Activated CD4-positive, alpha-beta memory T cell treated with anti-CD3 and anti-CD28 coated beads for 36 hours (primary cell): ENCODE measurements around the gene GSPT1. TPM values are rescaled to one million over a fixed set of nuclear protein-coding genes. Genes with fewer than 3 reads are reported as not detected.
A peak's percentile ranks its signal among the peaks of the same experiment; 100 is the strongest.

ENCODE experiments used
- CTCF ChIA-PET: fragments of 350-600 bp; sonication (Branson Sonifier 250); formaldehyde crosslinking; loops from one replicate; lab custom pipeline; 2021; ENCODE audit warnings: antibody characterized with exemption, inconsistent platforms; lab: Charles Lee
- POLR2A ChIA-PET: fragments of 350-600 bp; sonication (Branson Sonifier 250); formaldehyde crosslinking; loops from one replicate; lab custom pipeline; 2021; ENCODE audit warnings: antibody characterized with exemption; lab: Charles Lee
- DNase-seq: peaks from one replicate; pipeline ENCODE4 v3.0.0-alpha.2; 2020
- H3K27ac Mint-ChIP-seq: one replicate; pipeline ENCODE4 v1.8.0; 2021; ENCODE audit warnings: mixed read lengths
- H3K27me3 Mint-ChIP-seq: one replicate; pipeline ENCODE4 v1.8.0; 2021; ENCODE audit warnings: mixed read lengths
- H3K36me3 Mint-ChIP-seq: one replicate; pipeline ENCODE4 v1.8.0; 2021; ENCODE audit warnings: mixed read lengths
- H3K4me1 Mint-ChIP-seq: one replicate; pipeline ENCODE4 v1.8.0; 2021; ENCODE audit warnings: low read depth, mixed read lengths
- H3K4me3 Mint-ChIP-seq: one replicate; pipeline ENCODE4 v1.8.0; 2021; ENCODE audit warnings: mild to moderate bottlenecking, mixed read lengths
- H3K9me3 Mint-ChIP-seq: one replicate; pipeline ENCODE4 v1.8.0; 2021; ENCODE audit warnings: mixed read lengths
- intact Hi-C: fragments of 100-400 bp; cut with micrococcal nuclease; formaldehyde crosslinking; loops from one replicate; pipeline ENCODE4 v1.15.1; 2023
- total RNA-seq, 2 experiments: library from RNA; stranded (reverse); gene quantifications; one replicate each; pipeline ENCODE4 v1.2.3, GENCODE V29; 2021

Gene GSPT1
- total RNA-seq, 2 experiments from 2014 or later: 185 to 190 TPM

DNA sequence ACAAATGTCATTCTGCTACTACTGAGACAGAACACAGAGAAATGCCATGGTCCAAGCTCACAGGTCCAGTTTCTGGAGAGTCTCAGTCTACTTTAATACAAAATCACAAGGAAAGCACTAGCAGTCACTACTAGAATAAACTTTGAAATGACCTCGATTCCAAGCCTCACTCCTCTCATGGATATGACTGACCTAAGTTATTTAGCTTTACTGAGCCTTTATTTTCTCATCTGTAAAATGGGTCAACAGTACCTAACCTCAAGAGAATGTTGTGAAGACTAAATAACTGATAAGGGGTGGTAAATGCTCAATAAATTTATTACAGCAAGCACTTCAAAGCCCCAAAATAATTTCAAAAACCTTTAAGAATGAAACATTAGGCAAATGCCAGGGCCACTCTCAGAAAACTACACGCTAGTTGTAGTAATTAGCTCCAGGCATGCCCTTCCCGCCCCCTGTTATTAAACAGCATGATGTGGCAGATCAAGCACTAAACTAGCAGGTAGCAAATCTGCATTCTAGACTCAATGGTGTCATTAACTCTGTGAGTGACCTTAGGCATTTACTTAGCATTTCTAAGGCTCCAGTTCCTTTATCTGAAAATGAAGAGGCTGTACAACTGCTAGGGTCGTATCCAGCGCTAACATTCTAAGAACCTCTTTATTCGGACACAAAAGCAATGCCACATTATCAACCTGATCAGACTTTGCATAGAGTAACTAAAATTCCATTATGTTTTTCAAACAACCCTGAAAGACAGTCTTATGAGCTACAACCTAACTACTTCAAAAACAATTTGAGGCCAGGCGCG is 8.4 kb downstream of the GSPT1 start:
- no peak overlapping the region for H3K27ac Mint-ChIP-seq
- POLR2A ChIA-PET: no interaction called here

DNA sequence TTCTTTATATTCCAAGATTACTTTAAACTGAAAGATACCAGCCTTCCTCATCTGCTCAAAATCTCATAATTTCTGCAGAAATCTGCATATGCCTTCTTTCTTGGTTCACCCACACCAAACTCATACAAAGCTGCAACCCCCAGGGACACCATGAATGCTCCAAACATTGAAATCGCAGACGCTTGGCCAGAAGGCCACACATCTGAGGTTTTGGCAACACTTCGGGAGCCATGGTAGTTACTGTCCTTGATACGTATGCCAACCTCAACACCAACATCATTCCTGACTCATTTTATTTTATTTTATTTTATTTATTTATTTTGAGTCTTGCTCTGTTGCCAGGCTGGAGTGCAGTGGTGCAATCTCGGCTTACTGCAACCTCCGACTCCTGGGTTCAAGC is 11.8 kb downstream of the GSPT1 start:
- no peak overlapping the region for H3K27ac Mint-ChIP-seq
- ChIA-PET POLR2A (interaction anchor here (0.6 to 1.1 kb wide), 2 partner anchors 7 to 10 kb away, joined by 3 to 5 read pairs; no protein-coding TSS in a partner anchor), CTCF (no interaction called here)
- DNase-seq: no peak
- intact Hi-C loops: no loop called here
- H3K36me3 Mint-ChIP-seq: peaks cover 16% of the 10 kb centered on the region
- H3K4me1 Mint-ChIP-seq: peaks cover 71% of the 10 kb centered on the region
- H3K9me3 Mint-ChIP-seq: no peaks in the 10 kb centered on the region
- H3K27me3 Mint-ChIP-seq: no peaks in the 10 kb centered on the region
- H3K4me3 Mint-ChIP-seq: no peak overlapping the region

More for the DNA sequence above, 8.4 kb downstream of the GSPT1 start:
- H3K36me3 Mint-ChIP-seq: peaks cover 23% of the 10 kb centered on the region
- CTCF ChIA-PET: interaction anchor here (1.7 kb wide), 1 partner anchor 161 kb away, joined by 5 read pairs; no protein-coding TSS in a partner anchor
- no peak overlapping the region for H3K4me3 Mint-ChIP-seq
- H3K27me3 Mint-ChIP-seq: no peaks in the 10 kb centered on the region
- intact Hi-C loops: no loop called here
- peaks cover 69% of the 10 kb centered on the region for H3K4me1 Mint-ChIP-seq
- no peaks in the 10 kb centered on the region for H3K9me3 Mint-ChIP-seq
- no peak for DNase-seq

DNA sequence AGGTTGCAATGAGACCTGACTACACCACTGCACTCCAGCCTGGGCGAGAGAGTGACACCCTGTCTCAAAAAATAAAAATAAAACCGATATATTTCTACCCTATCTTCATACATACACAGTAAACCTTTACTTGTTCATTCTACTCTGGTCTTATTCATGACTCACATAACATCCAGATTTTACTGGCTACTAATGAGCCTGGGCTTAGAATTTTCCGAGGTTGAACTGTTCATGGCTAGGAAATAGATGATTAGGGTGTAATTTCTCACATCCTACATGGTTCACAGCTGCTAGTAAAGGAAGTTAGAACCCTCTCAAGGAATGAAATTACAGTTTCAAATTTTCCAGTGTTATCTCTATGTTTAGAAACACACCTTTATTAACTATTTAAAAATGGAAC is 14.7 kb downstream of the GSPT1 start:
- H3K27ac Mint-ChIP-seq: peak overlapping the region; percentile 77
- intact Hi-C loops: loop anchor here (2.0 kb wide), 1 partner anchor 14 kb away; the partner anchor contains the start of gene GSPT1
- DNase-seq: no peak
- ChIA-PET POLR2A (interaction anchor here (0.5 to 0.6 kb wide), 2 partner anchors 86 to 723 kb away, joined by 3 read pairs; no protein-coding TSS in a partner anchor), CTCF (interaction anchor here (0.7 to 1.4 kb wide), 2 partner anchors 167 to 179 kb away, joined by 3 to 4 read pairs; no protein-coding TSS in a partner anchor)
- H3K9me3 Mint-ChIP-seq: no peaks in the 10 kb centered on the region
- no peaks in the 10 kb centered on the region for H3K27me3 Mint-ChIP-seq
- H3K4me1 Mint-ChIP-seq: peaks cover 73% of the 10 kb centered on the region
- H3K36me3 Mint-ChIP-seq: peaks cover 24% of the 10 kb centered on the region
- H3K4me3 Mint-ChIP-seq: no peak overlapping the region

DNA sequence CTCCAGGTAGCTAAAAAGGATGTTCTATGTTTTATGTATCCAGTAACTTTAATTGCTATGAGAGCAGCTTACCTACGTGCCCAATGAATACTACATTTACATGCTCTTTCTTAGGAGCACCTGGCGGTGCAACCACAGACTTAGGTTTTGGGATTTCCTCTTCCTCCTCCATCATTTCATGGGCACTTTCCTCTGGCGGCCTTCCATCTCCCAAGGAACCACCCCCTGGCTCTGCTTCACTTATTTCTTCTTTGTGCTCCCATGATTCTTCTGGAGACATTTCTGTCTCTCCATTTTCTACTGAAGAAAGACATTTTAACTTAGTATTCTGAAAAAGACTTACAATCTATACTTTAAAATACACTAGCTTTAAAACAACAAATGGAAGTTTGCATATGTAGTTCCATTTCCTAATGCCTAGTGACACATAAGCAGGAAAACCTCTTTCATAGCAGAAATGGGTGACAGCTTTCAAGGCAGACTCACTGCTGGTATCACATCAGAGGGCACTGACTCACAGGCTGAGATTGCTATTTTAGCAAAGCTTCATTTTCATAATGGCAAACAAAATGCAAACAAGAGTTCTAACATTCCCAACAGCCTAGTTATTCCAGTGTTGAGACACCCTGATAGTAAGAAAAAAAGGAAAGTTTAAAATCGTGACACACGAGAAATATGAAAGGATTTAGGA is 19.1 kb downstream of the GSPT1 start:
- Mint-ChIP-seq H3K9me3 (no peaks in the 10 kb centered on the region), H3K36me3 (peaks cover 26% of the 10 kb centered on the region), H3K27me3 (no peaks in the 10 kb centered on the region), H3K4me3 (no peak overlapping the region), H3K27ac (peak overlapping the region; percentile 77), H3K4me1 (peaks cover 47% of the 10 kb centered on the region)
- peak; percentile 30 for DNase-seq
- intact Hi-C loops: no loop called here
- CTCF ChIA-PET: interaction anchor here (1.7 to 1.8 kb wide), 2 partner anchors 17 to 171 kb away, joined by 6 to 7 read pairs; no protein-coding TSS in a partner anchor
- POLR2A ChIA-PET: interaction anchor here (0.7 kb wide), 1 partner anchor 99 kb away, joined by 4 read pairs; no protein-coding TSS in a partner anchor

DNA sequence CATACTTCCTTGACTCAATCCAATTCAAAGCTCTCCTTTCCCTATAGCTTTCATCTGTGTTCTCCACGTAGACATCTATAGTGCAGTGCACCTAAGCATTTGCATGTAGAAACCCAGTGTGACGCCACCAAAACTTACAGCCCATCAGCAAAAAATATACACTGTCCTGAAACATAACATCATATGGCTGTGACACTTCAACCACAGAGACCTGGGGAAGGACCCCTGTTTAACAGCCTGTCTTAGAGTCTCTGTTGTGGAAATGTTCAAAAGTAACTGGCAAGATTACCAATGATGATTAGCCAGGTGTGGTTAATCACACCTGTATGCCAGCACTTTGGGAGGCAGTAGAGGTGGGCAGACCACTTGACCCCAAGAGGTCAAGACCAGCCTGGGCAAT is 22.2 kb downstream of the GSPT1 start:
- CTCF ChIA-PET: no interaction called here
- no peaks in the 10 kb centered on the region for H3K27me3 Mint-ChIP-seq
- H3K27ac Mint-ChIP-seq: no peak overlapping the region
- H3K9me3 Mint-ChIP-seq: no peaks in the 10 kb centered on the region
- H3K4me1 Mint-ChIP-seq: peaks cover 19% of the 10 kb centered on the region
- POLR2A ChIA-PET: no interaction called here
- peaks cover 38% of the 10 kb centered on the region for H3K36me3 Mint-ChIP-seq
- DNase-seq: no peak
- intact Hi-C loops: no loop called here
- H3K4me3 Mint-ChIP-seq: no peak overlapping the region

DNA sequence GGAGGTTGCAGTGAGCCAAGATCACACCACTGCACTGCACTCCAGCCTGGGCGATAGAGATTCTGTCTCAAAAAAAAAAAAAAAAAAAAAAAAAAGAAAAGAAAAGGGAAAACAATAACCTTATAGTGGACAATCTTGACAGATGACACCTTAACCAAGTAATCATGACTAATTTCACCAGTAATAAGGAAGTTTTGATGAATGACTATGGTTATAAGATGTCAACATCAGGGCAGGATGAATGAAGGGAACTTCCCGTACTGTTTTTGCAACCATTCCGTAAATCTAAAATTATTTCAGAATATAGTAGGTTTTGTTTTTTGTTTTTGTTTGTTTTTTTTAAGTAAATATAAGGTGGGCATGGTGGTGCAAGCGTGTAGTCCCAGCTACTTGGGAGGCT is 23.0 kb downstream of the GSPT1 start:
- no peaks in the 10 kb centered on the region for H3K27me3 Mint-ChIP-seq
- H3K9me3 Mint-ChIP-seq: no peaks in the 10 kb centered on the region
- peaks cover 13% of the 10 kb centered on the region for H3K4me1 Mint-ChIP-seq
- H3K27ac Mint-ChIP-seq: no peak overlapping the region
- intact Hi-C loops: no loop called here
- no peak for DNase-seq
- ChIA-PET POLR2A (no interaction called here), CTCF (no interaction called here)
- H3K4me3 Mint-ChIP-seq: no peak overlapping the region
- peaks cover 34% of the 10 kb centered on the region for H3K36me3 Mint-ChIP-seq

DNA sequence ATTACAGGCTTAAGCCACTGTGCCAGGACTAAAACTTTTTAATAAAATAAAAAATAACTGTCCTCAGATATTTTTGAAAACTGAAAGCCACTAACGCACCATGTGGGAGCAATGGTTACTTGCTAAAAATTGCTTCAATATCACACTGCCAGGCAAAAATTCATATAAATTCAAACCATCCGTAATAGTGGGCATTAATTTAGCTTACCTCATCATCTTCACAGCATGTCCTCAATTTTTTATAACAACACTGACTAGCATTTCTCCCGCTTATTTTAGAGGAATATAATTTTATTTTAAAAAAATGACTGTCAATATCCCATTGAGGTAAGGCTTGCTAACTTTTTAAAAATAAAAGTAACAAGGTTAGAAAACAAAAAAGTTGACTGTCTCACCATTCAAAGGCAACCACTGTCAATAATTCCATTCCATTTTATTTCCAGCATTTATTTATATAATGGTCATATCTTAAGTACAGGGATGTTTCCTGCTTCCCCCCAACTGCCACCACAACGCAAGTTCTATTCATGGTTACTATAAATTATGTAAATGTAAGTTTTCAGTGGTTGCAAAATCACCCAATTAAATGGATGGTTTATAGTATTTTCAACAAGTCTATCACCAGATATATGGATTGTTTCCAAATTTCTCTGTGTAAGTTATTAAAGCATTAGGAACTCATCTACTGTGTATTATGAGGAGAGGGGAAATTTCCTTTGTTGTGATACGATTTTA is 25.4 kb downstream of the GSPT1 start:
- no peaks in the 10 kb centered on the region for H3K27me3 Mint-ChIP-seq
- no peak overlapping the region for H3K4me3 Mint-ChIP-seq
- ChIA-PET CTCF (no interaction called here), POLR2A (no interaction called here)
- peaks cover 38% of the 10 kb centered on the region for H3K36me3 Mint-ChIP-seq
- H3K4me1 Mint-ChIP-seq: no peaks in the 10 kb centered on the region
- DNase-seq: no peak
- no peak overlapping the region for H3K27ac Mint-ChIP-seq
- no peaks in the 10 kb centered on the region for H3K9me3 Mint-ChIP-seq
- intact Hi-C loops: no loop called here

DNA sequence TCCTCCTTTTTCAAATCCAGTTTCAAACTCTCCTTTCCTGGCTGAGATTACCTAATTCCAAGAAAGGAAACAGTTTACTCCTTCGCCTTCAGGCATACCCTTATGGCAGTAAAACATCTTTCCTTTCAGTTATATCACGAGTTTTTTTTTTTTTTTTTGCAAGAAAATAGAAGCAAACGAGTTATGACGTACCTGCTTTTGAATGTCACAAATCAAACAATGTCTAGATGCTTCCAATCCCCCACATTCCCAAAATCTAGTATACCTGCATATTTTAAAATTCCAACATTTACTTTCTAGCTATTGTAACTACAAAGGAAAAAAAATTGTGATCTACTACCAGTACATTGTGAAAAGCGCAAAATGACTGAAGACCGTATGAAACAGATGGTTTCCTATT is 28.9 kb downstream of the GSPT1 start:
- CTCF ChIA-PET: no interaction called here
- Mint-ChIP-seq H3K4me3 (no peak overlapping the region), H3K27ac (no peak overlapping the region), H3K4me1 (no peaks in the 10 kb centered on the region), H3K9me3 (no peaks in the 10 kb centered on the region), H3K27me3 (no peaks in the 10 kb centered on the region), H3K36me3 (peaks cover 37% of the 10 kb centered on the region)
- POLR2A ChIA-PET: no interaction called here
- intact Hi-C loops: no loop called here
- DNase-seq: no peak

DNA sequence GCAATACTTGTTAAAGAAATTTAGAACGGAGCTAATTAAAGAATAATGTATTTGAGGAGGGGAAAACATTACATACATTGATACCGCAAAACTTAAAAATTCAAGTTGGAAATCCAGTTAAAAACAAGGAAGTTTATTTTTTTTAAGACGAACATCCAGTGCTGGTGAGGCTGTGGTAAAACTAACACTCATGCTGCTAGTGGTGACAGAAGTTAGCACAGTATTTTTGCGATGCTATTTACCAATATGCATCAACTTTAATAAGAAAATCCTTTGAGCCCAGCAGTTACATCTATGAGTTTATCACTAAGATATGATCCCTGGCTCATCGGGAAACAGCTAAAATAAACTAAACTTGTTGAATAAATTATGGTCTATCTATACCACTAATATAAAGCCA is 31.7 kb downstream of the GSPT1 start:
- CTCF ChIA-PET: no interaction called here
- no peak for DNase-seq
- Mint-ChIP-seq H3K27me3 (no peaks in the 10 kb centered on the region), H3K27ac (no peak overlapping the region), H3K4me1 (peaks cover 2% of the 10 kb centered on the region), H3K36me3 (peaks cover 36% of the 10 kb centered on the region), H3K4me3 (no peak overlapping the region), H3K9me3 (no peaks in the 10 kb centered on the region)
- POLR2A ChIA-PET: no interaction called here
- intact Hi-C loops: no loop called here

DNA sequence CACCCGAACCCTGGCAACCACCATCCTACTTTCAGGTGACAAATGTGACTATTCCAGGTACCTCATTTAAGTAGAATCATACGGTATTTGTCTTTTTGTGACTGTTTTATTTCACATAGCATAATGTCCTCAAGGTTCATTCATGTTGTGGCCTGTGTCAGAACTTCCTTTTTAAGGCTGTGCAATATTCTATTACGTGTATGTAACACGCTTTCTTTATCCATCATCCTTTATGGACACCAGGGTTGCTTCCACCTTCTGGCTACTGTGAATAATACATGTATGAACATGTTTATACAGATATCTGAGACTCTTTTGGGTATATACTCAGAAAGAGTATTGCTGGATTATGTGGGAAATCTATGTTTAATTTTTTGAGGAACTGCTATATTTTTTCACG is 35.7 kb downstream of the GSPT1 start:
- peaks cover 2% of the 10 kb centered on the region for H3K4me1 Mint-ChIP-seq
- DNase-seq: no peak
- POLR2A ChIA-PET: no interaction called here
- H3K4me3 Mint-ChIP-seq: no peak overlapping the region
- H3K9me3 Mint-ChIP-seq: no peaks in the 10 kb centered on the region
- CTCF ChIA-PET: no interaction called here
- peaks cover 34% of the 10 kb centered on the region for H3K36me3 Mint-ChIP-seq
- H3K27me3 Mint-ChIP-seq: no peaks in the 10 kb centered on the region
- peak overlapping the region; percentile 33 for H3K27ac Mint-ChIP-seq
- intact Hi-C loops: no loop called here

DNA sequence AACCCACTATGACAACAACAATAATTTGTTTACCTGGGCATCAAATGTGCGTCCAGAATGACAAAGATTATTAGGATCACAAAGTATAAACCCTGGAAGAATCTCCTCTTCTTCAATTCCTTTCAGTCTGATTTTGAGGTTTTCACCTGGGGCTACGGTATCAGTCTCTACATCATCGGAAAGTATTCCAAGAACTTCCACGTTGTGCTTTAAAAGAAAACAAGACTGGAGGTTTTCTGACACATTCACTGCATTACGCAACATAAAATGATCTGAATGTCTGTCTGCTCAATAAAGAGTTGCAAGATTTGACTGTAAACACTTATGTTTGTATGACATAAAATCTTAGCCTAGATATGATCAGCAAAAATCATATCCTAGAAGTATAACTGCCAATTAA is 38.4 kb downstream of the GSPT1 start:
- H3K4me1 Mint-ChIP-seq: peaks cover 2% of the 10 kb centered on the region
- no peak overlapping the region for H3K27ac Mint-ChIP-seq
- no peak overlapping the region for H3K4me3 Mint-ChIP-seq
- CTCF ChIA-PET: no interaction called here
- POLR2A ChIA-PET: no interaction called here
- no peaks in the 10 kb centered on the region for H3K9me3 Mint-ChIP-seq
- H3K27me3 Mint-ChIP-seq: no peaks in the 10 kb centered on the region
- DNase-seq: no peak
- peaks cover 36% of the 10 kb centered on the region for H3K36me3 Mint-ChIP-seq
- intact Hi-C loops: no loop called here

DNA sequence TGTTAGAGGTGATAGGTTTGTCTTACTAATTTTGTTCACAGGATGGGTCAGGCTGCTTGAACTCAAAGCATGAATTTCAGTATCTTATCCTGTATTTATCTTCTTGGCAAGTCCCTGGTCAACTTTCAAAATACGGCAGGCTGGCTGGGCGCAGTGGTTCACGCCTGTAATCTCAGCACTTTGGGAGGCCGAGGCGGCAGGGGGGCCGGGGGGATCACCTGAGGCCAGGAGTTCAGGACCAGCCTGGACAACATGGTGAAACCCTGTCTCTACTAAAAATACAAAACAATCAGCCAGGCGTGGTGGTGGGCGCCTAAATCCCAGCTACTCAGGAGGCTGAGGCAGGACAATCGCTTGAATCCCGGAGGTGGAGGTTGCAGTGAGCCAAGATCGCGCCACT is 39.5 kb downstream of the GSPT1 start:
- Mint-ChIP-seq H3K27me3 (no peaks in the 10 kb centered on the region), H3K9me3 (no peaks in the 10 kb centered on the region), H3K4me3 (no peak overlapping the region), H3K4me1 (peaks cover 2% of the 10 kb centered on the region), H3K27ac (no peak overlapping the region), H3K36me3 (peaks cover 35% of the 10 kb centered on the region)
- POLR2A ChIA-PET: interaction anchor here (0.6 kb wide), 1 partner anchor 1283 kb away, joined by 4 read pairs; no protein-coding TSS in a partner anchor
- intact Hi-C loops: no loop called here
- CTCF ChIA-PET: interaction anchor here (0.6 kb wide), 1 partner anchor 302 kb away, joined by 3 read pairs; no protein-coding TSS in a partner anchor
- no peak for DNase-seq
